Kidney glomerular epithelial cell (primary cell): ENCODE results near the gene MTG1.
"Not testable (repeated sequence)": the region's sequence is repeated elsewhere in the genome, so short reads cannot be mapped to it uniquely, and the experiment has no call there.

ENCODE experiments used
- DNase-seq: peaks from one replicate; lab custom pipeline; 2025; lab: John Stamatoyannopoulos, UW

MTG1 gene

DNA sequence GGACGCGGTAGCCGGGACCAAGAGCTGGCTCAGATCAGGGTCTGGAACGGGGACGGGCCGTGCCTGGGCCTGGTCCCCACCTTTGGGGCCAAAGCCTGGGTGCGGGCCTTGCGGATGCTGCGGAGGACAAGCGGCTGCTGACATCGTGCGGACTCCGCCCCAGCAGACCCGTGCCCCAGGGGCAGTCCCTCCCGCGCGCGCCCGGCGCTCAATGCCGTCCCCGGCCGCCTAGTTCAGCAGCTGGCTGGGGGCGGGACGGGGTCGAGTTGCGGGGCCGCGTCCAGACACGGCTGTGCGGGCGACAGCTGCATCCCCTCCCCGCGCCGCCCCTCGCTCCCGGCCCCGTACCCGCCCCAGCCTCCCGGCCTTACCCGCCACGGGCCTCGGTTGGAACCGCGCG lies 30.1 kb downstream of the MTG1 start:
- not testable (repeated sequence) for DNase-seq

DNA sequence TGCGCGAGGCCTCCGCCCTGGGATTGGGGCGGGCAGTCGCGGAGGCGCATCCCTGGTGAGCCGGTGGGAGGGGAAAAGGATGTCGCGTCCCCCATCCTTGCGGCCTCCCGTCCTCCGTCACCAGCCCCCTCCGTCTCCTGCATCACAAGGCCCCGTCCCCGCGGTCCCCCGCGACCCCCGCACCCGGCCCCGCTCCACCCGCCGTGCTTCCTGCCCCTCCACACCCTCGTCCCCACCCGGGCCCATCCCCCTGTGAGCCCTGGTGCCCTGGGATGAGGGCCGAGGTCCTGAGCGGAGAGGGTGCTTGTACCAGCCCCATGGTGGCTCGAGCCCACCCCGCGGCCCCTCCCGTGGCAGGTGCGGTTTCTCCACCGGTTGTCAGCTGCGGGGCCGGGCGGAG lies 30.6 kb downstream of the MTG1 start, which contains the start of gene SPRN:
Gene SPRN (minus strand): TSS at position 25 of the 400 bp plus-strand sequence. CDS start 944 bp downstream, outside the sequence.
- not testable (repeated sequence) for DNase-seq

DNA sequence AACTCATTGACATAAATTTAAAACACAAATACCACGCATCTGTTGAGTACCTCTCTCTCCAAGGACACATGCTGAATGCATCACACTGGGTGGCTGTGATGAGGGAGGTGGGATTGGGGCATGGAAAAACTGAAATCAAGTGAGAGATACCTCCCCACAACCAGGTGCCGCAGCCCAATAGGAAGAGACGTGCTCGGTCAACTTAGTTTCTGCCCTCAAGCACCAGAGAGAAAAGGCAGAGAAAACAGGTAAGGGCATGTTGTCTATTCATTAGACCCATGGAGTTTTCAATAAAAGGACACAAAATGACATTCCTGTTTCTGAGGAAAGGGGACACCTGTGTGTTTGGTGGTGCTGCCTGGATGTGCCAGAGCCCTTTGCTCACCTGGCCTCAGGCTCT lies 35.6 kb downstream of the MTG1 start:
- not testable (repeated sequence) for DNase-seq

DNA sequence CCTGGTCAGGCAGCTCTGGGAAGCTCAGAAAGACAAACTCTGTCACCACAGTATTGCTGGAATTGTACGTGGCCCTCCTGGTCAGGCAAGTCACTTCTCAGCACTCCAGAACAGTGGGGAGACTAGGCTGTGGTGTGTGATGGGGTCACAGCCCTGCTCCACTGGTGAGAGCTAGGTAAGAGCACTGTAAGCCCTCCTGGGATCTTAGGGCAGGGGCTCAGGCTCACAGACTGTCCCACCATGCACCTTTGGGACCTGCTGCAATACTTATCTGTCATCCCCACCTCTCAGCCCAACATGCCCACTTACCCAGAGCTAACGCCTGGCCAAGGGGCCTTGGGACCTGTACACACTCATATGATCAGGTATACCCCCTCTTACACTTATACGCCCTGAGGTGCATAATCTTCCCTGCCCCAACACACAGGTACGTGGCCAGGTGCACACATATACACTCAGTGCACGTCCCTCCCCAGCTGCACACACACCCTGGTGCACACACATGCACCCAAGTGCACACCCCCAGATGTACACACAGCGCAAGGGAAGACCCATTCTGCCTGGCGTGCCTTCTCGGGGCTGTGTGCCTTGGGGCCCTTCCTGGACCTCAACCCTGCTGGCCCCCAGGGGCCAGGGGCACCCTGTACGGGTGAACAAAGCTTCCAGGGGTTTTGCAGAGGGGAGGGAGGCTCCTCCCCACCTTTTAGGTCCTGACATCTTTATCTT lies 38.1 kb downstream of the MTG1 start:
- DNase-seq: not testable (repeated sequence)

DNA sequence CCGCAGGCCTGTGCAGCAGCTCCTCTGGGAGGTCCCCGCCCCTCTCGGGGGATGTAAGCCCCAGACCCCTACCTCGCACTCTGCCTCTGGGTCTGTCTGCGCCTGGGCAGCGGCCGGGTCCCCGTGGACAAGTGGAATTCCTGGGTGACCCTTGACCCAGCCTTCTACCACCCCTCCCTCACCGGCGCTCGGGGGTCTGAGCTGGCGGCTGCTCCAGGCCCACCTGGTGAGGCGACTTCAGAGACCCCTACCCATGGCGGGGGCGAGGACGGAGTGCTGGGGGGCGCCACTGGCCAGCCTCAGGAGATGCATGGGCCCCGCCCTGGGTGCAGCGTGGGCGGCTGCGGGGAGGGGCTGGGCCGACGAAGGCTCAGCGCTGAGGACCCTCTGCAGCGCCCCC lies 38.8 kb downstream of the MTG1 start:
- not testable (repeated sequence) for DNase-seq

DNA sequence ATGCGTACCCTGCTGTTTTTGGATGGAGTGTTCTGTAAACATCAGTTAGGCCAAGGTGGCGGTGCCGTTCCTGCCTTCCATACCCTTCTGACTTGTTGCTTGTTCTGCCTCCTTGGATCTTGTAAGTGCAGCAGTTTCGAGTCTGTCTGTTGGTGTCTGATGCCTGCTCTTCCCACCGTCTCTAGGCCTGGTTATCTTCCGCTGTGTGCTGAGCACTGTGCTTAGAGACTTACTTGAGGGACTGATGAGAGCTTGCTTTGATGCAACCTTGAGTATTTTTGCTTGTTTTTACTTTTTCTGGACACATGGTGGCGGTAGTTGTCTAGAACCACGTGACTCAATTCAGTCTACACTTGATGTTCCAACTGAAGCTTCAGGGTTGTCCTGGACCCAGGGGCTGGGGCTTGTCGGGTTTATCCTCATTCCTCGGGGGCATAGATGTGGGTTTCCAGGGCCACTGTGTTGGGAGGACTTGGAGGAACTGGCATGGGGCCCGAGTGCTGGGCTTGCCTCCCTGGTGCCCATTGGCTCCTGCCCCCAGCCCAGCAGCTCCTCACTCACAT lies 44.8 kb downstream of the MTG1 start:
- DNase-seq: no peak

DNA sequence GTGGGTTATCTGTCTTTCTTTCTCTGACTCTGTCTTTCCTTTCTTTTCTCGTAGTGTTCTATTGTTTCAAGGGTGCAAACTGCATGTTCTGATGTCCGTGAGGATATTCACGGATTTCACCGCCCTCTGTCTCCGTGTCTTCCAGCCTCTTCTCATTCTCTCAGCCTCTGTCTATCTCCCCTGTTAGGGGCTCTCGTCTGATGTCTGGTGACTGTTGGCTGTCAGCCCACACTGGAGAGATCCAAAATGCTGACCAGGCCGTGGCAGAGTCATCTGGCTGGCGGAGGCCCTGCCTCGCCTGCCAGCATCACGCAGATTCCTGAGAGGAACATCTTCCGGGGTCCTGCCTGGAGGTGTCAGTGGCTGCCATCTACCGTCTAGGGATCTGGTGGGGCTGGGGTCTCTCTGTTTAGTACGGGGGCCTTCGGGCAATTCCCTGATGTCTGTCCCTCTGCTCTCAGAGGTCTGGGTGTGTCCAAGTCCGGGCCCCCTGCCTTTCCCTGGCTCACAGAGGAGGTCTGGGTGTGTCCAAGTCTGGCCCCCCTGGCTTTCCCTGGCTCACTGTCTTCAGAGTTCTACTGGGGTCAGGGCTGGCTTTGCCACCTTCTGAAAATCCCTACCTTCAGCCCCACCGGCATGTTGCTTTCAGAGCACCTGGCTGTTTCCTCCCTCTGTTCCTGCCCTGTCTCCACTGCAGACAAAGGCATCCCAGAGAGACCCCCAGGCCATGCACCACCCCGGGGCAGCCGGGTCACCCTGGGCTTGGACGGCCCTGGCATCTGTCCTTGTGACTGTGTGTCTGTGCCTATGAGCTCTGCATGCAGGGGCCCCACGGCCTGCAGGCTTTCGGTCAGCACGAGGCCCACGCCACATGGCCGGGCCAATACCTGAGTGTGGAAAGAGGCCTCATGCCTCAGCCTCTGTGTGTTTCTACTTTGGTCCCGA lies 45.8 kb downstream of the MTG1 start:
- DNase-seq: no peak

DNA sequence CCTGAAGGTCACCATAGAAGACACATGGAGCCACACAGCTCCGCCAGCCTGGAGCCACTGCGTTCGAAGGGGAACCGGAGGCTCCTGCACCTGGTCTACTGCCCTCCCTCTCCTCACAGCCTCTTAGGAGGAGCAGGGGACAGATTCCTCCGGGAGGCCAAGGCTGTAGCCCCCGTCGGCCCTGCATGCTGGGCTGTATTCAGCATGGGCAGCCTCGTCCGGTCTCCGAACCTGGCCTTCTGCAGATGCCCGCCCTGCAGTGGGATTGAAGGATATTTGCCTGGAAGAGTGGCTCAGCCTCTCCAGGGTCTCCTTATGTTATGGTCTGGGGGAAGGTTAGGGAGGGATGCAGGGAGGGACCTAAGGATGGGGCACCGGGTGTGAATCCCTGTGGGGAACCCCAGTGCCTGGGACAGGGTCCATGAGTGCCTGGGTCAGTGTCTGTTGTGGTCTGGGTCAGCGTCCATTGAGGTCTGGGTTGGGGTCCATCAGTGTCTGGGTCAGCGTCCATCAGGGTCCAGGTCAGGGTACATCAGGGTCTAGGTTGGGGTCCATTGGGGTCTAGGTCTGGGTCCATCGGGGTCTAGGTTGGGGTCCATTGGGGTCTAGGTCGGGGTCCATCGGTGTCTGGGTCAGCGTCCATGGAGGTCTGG lies 46.8 kb downstream of the MTG1 start:
- no peak for DNase-seq

DNA sequence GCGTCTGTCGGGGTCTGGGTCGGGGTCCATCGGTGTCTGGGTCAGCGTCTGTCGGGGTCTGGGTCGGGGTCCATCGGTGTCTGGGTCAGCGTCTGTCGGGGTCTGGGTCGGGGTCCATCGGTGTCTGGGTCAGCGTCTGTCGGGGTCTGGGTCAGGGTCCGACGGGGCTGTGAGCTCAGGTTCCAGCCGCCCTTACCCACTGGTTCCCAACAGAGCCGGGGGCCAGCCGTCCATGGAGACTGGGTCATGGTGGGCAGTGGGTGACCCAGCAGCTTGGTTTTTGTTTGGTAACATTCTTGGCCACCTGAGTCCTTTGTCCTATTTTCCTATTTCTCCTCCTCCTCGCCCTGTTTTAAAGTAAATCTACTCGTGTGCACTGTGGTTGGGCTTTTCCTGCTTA lies 47.4 kb downstream of the MTG1 start:
- DNase-seq: not testable (repeated sequence)

DNA sequence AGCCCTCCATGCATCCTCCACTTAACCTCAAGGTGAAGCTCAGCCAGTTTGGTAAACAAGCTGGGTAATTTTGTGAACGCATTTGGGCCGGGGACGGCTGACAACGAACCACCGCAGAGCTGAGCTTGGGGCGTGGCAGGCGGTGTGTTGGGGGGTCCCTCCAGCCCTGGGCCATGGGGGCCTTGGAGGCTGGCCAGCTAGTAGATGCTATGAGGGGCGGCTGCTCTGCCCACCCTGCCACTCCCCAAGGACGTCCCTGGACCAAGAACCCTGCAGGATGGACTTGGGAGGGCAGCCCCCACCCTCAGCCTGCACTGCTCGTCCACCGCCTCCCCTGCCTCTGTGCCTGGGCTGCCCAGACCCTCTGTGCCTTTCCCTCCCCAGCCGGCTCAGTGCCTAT lies 47.8 kb downstream of the MTG1 start:
- no peak for DNase-seq

DNA sequence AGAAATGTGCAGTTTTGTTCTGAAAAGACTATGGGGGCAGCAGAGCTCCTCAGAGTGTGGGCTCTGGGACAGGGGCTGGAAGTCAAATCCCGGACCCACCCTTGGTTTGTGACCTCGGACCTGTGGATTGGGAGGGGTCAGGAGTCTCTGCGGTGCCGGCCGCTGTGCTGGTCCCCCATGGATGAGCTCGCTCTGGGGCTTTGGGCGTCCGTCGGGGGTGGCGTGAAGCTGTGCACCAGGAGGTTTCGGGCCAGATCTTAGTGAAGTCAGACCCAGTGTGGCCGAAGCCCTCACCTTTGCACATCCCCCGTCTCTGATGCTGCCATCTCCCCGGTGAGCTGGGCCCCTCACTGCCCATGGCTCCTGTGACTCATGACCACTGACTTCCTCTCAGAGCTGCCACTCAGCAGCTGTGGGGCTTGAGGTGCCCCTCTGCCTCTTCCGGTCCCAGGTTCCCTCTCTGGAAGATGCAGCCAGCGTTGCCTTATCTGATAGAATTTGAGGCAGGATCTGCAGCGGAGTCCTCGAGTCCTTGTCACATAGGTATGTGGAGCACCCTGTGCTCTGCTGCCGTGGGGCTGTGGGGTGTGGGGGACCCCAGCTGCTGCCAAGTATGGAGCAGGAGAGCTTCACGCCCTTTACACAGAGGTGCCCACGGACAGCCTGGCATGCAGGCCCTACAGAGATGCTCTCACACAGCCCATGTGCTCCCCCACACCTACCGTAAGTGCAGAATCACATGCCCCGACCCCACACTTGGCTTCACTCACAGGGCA lies 48.4 kb downstream of the MTG1 start:
- DNase-seq: no peak

DNA sequence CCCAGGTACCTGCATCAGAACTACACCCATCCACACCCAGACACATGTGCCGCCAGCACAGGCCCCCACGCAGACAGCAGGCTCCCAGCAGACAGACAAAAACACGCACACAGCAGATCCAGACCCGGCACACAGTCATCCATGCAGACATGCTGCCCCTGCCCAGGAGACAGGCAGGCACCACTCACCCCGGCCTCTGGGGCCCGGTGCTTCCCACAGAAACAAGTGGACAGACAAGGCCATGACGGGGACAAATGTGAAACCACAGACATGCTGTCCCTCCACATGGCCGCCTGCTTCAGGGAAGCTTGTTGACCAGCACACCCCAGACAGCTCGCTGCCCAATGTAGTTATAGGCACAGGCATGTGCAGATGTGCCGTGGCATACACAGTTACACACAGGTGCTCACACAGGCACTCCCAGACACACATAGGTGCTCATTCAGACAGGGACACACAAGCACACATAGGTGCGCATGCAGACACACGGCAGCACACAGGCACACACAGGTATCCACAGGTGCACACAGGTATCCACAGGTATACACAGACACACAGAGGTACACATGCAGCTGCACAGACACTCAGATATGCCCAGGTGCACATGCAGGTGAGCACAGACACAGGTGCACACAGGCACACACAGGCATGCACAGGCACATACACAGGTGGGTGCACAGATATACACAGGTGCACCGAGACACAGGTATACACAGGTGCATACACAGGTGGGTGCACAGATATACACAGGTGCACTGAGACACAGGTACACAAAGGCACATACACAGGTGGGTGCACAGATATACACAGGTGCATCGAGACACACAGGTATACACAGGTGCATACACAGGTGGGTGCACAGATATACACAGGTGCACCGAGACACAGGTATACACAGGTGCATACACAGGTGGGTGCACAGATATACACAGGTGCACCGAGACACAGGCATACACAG lies 49.3 kb downstream of the MTG1 start:
- DNase-seq: no peak

DNA sequence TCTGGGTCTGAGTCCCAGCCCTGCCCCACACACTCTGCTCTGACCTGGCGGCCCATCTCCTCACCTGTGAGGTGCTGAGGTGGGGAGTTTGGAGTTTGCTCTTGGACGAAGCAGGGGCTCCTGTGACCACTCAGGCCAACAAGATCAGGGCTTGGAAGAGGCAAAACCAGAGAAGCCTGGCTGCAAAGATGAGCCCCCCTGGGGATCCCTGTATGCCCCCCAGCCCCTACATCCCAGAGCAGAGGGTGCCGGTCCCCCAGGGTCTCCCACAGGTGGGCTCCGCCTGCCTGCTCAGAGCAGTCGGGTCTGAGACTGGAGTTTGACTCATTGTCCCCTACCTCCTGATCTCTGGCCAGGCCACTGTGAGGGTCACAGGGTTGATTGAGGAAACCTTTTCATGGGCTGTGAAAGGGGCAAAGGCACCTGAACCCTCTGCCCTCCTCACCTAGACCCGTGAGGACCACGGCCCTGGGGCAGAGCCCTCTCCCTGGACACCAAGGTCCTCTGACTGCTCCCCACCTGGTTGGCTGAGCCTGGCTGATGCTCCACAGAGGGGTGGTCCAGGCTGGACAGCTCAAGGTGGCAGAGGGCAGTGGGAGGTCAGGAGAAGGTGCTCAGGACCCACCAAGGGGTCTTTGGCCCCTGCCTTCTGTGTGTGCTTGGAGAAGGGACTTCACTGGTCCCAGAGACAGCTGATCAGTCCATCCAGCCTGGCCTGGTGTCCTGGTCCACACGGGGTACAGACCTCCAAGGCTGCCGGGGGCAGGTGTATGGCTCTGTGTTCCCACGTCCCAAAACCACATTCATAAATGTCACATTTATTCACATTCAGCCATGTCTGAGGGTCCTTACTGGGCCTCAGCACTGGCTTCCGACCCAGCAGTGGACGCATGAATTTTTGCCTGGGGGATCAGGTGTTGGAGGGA lies 50.6 kb downstream of the MTG1 start:
- no peak for DNase-seq

DNA sequence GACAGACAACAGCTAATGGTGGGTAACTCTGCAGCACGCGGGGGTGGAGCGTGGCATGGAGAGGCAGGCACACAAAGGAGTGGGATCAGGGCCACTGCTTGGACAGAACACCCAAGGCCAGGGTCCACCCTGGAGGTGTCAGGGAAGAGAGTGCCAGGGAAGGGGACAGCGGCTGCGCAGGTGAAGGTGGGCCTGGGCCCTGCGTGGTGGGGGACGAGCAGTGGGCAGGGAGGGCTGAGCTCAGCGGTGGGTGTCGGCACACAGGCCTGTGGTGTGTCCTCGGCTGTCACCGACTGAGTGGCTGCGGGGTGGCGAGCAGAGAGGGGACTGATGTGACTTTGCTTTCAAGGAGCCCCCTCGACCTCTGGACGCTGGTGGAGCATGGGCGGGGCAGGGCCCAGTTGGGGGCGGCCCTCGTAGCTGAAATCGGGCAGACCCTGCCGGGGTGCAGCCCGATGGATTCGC lies 51.3 kb downstream of the MTG1 start:
- DNase-seq: no peak

DNA sequence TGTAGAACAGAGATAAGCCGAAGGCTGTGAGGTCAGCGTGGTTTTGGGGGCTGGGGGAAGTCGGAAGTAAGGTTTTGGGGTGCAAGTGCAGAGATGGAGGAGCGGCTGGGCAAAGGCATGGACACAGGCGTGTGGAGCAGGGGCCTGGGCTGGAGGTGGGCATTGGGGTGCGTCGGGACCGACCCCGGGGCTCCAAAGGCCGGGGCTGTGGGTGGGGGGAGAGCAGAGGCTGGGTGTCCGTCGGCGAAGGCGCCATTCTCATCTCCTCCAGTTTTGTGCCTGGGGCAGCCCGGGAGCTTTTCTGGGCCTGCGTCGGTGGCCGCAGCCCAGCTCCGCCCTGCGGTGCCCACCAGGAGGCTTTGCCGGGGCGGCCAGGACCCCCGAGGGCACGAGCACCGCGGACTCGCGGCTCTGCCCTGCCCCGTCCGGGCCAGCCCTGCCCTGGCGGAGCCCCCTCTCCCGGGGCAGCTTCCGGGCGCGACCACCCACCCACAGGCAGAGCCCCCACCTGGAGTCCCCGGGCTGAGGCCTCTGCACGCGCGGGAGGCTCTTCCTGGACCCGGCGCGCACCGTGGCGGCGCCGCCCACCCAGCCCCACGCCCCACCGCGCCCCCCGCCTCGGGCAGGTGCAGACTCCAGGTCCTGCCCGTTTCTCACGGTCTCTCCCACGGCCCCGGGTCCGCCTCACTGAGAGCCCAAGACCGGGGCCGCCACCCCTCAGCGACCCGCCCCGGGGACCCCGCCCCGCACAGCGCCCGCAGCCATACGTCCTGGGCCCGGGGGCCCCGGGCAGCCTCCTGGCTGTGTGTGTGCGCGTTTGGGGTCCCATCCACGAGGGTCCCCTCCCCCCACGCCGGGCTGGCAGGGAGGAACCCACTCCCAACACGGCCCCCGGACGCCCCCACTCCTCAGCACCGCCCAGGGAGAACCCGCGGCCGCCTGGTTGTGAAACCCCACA lies 52.1 kb downstream of the MTG1 start:
- DNase-seq: no peak

DNA sequence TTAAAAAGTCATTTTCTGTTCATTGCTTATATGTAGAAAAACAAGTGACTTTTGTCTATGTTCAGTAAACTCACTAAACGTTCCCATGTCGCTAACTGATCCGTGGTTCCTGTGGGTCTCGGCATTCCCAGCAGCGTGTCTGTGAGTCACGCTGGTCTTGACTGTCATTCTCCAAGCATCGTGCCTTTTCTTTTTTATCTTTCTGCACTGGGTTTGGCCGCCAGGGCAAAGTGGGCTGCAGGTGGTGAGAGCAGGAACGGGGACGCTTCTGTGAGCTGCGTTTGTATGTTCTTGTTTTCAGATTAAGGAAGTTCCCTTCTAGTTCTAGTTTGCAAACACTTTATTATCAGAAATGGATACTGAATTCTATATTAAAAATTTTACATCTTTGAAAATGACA lies 53.0 kb downstream of the MTG1 start:
- DNase-seq: no peak

DNA sequence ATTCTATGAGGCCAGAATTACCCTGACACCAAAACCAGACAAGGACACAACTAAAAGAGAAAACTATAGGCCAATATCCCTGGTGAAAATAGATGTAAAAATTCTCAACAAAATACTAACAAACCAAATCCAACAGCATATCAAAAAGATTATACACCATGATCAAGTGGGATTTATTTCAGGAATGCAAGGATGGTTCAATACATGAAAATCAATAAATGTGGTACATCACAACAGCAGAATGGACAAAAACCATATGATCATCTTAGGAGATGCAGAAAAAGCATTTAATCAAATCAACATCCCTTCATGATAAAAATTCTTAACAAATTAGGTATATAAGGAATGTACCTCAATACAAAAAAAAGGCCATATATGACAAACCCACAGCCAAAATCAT lies 54.2 kb downstream of the MTG1 start:
- no peak for DNase-seq

DNA sequence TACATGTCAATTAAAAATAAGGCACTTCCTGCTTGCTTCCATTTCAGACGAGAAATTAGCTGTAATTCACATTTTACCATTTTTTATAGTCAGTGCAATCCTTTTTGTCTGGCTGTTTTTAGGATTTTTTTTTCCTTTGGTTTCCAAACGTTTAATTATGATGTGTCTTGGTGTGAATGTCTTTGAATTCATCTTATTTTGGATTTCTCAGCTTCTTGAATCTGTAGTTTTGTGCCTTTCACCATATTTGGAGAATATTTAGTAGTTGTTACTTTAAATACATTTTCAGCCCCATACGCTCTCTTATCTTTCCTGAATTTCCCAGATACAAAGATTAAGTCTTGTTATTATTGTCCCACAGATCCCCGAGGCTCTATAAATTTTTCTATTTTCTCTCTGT lies 57.4 kb downstream of the MTG1 start:
- DNase-seq: no peak
